Measurements from ENCODE around the gene MAPKAP1. TPM values are rescaled to one million over a fixed set of nuclear protein-coding genes. Genes with fewer than 3 reads are reported as not detected.

MAPKAP1 gene
- total RNA-seq, 2 experiments from 2014 or later: 66.2 to 78.8 TPM

DNA sequence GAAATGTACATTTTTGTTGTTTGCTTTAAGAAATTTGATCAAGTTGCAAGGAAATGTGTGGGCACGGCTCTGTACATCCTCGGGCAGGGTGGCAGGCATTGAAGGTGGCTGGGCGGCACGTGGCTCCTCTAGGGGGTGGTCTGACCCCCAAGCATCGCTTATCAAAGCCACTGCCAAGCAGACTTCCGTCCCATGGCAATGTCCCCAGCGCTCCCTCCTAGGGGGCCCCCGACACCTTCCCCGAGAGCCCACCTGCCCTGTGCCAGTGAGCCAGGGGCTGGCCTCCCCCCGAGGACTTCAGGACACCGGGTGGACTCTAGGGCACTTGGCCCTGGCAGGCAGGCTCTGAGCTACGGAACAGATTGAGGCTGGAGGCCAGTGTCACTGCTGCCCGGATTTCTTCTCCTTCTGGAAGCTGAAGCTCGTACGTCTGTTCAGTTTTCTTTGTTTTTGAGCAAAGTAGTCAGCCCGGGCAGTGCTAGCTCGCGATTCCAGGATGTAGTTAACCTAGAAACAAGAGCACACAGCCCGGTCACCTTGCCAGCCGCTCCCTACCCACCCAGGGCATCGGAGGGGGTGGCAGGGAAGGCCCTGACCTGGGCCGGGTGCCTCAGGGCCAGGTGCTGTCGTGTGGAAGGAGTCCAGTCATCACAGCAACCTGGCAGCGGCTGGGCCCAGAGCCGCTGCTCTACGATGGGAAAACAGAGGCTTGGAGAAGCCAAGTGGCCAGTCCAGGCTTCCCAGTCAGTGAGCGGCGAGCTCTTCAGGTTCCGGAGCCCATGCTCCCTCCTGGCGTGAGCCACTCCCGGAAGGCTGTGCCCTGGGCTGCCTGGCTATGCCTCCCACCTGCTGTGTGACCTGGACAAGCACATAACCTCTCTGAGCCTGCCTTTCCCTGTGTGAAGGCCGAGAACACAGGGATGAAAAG, 268.2 kb downstream of the MAPKAP1 start:
- BruUV-seq (replicated peaks): TSS peak; percentile 60
- TF ChIP-seq EZH2phosphoT487 (IDR thresholded peaks at IDR 0.05; ENCODE audit: borderline replicate concordance, low read depth, low read length): no peak
- TF ChIP-seq, protein P1, sequence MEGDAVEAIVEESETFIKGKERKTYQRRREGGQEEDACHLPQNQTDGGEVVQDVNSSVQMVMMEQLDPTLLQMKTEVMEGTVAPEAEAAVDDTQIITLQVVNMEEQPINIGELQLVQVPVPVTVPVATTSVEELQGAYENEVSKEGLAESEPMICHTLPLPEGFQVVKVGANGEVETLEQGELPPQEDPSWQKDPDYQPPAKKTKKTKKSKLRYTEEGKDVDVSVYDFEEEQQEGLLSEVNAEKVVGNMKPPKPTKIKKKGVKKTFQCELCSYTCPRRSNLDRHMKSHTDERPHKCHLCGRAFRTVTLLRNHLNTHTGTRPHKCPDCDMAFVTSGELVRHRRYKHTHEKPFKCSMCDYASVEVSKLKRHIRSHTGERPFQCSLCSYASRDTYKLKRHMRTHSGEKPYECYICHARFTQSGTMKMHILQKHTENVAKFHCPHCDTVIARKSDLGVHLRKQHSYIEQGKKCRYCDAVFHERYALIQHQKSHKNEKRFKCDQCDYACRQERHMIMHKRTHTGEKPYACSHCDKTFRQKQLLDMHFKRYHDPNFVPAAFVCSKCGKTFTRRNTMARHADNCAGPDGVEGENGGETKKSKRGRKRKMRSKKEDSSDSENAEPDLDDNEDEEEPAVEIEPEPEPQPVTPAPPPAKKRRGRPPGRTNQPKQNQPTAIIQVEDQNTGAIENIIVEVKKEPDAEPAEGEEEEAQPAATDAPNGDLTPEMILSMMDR (conservative IDR thresholded peaks at IDR 0.05; ENCODE audit: low read length): no peak
- H2AFZ ChIP-seq (ENCODE audit: low read length): no peak overlapping the region
- H4K20me1 ChIP-seq (ENCODE audit: insufficient read depth, low read length): no peaks in the 10 kb centered on the region
- no peak overlapping the region for H3K27ac ChIP-seq (ENCODE audit: low read depth, low read length, poor library complexity, severe bottlenecking)
- no peak overlapping the region for H3K4me3 ChIP-seq (ENCODE audit: low read depth, low read length, poor library complexity, severe bottlenecking)
- no peaks in the 10 kb centered on the region for H3K4me1 ChIP-seq (ENCODE audit: insufficient read depth, low read length, poor library complexity, severe bottlenecking)
- no peak overlapping the region for H3K4me2 ChIP-seq (ENCODE audit: low read length)
- CTCF ChIA-PET (ENCODE audit: unreplicated experiment): no interaction called here
- POLR2A ChIA-PET: interaction anchor here (1.5 kb wide), 1 partner anchor 9 kb away, joined by 3 read pairs; no protein-coding TSS in a partner anchor
- no peaks in the 10 kb centered on the region; the same call in 1 of the 2 replicates for H3K36me3 ChIP-seq (ENCODE audit: insufficient read depth, low read length)
- no peak for DNase-seq (ENCODE audit: low spot score)
- intact Hi-C loops (cut with micrococcal nuclease; ENCODE audit: unreplicated experiment): no loop called here
- H3K79me2 ChIP-seq (ENCODE audit: insufficient read depth, low read depth, low read length): no peaks in the 10 kb centered on the region
- H3K9me2 ChIP-seq (ENCODE audit: insufficient read depth, low read length): no peaks in the 10 kb centered on the region
- H3K9me3 ChIP-seq (ENCODE audit: low read length): no peaks in the 10 kb centered on the region

DNA sequence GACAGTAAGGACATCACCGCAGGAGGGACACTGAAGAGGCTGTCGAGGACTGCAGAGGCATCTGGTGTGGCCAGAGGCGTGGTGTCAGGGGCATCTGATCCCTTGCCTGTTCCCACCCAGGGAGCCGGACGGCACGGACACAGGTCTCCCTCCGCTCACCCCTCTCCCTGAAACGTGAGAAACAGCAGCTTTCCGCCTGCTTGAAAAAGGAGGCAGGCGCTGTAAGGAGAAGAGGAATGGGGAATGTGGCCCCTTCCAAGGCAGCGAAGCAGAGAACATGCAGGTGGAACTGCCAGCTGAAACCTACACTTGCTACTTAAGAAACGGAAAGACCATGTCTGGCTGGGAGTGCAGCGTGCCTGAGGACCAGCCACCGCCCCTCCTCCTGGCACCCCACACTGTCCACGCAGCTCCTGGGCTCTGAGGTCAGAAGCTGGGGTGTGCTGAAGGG, 269.2 kb downstream of the MAPKAP1 start:
- ChIA-PET POLR2A (interaction anchor here (1.5 kb wide), 1 partner anchor 10 kb away, joined by 3 read pairs; no protein-coding TSS in a partner anchor), CTCF (ENCODE audit: unreplicated experiment) (no interaction called here)
- no peak overlapping the region for H3K4me2 ChIP-seq (ENCODE audit: low read length)
- no peak for TF ChIP-seq EZH2phosphoT487 (IDR thresholded peaks at IDR 0.05; ENCODE audit: borderline replicate concordance, low read depth, low read length)
- TF ChIP-seq, protein P1 (conservative IDR thresholded peaks at IDR 0.05; ENCODE audit: low read length): no peak
- intact Hi-C loops (cut with micrococcal nuclease; ENCODE audit: unreplicated experiment): no loop called here
- no peak overlapping the region for H3K4me3 ChIP-seq (ENCODE audit: low read depth, low read length, poor library complexity, severe bottlenecking)
- H3K9me3 ChIP-seq (ENCODE audit: low read length): no peaks in the 10 kb centered on the region
- no peaks in the 10 kb centered on the region for H3K9me2 ChIP-seq (ENCODE audit: insufficient read depth, low read length)
- H3K27ac ChIP-seq (ENCODE audit: low read depth, low read length, poor library complexity, severe bottlenecking): no peak overlapping the region
- no peaks in the 10 kb centered on the region for H3K79me2 ChIP-seq (ENCODE audit: insufficient read depth, low read depth, low read length)
- H3K4me1 ChIP-seq (ENCODE audit: insufficient read depth, low read length, poor library complexity, severe bottlenecking): no peaks in the 10 kb centered on the region
- no peaks in the 10 kb centered on the region for H4K20me1 ChIP-seq (ENCODE audit: insufficient read depth, low read length)
- no peak for DNase-seq (ENCODE audit: low spot score)
- no peak overlapping the region for H2AFZ ChIP-seq (ENCODE audit: low read length)
- no peaks in the 10 kb centered on the region for H3K36me3 ChIP-seq (ENCODE audit: insufficient read depth, low read length)
- BruUV-seq (replicated peaks): no TSS peak
